HG03196 (cell line): ENCODE measurements around the gene BRD2.
A peak's percentile ranks its signal among the peaks of the same experiment; 100 is the strongest.

ENCODE experiments used
- ATAC-seq: cut with Tn5 transposase; IDR thresholded peaks from one replicate; pipeline ENCODE4 v1.9.1; 2021; ENCODE audit not compliant: unreplicated experiment

BRD2 gene

DNA sequence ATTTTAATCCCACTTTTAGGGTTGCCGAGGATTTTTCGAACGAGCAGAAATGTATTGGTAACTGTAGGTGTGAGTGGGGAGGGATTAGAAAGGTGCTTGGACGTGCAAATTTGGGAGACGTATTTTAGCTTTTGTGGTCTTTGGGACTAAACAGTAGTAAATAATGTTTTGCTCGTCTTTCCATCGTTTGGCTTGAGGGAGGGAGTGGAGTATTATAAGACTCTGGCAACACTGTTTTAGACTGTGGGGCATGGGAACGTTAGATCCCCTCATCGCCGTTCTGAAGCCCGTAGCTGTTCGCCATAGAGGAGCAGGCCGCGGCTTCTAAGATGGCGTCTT is 2.8 kb downstream of the BRD2 start:
- ATAC-seq: no peak

DNA sequence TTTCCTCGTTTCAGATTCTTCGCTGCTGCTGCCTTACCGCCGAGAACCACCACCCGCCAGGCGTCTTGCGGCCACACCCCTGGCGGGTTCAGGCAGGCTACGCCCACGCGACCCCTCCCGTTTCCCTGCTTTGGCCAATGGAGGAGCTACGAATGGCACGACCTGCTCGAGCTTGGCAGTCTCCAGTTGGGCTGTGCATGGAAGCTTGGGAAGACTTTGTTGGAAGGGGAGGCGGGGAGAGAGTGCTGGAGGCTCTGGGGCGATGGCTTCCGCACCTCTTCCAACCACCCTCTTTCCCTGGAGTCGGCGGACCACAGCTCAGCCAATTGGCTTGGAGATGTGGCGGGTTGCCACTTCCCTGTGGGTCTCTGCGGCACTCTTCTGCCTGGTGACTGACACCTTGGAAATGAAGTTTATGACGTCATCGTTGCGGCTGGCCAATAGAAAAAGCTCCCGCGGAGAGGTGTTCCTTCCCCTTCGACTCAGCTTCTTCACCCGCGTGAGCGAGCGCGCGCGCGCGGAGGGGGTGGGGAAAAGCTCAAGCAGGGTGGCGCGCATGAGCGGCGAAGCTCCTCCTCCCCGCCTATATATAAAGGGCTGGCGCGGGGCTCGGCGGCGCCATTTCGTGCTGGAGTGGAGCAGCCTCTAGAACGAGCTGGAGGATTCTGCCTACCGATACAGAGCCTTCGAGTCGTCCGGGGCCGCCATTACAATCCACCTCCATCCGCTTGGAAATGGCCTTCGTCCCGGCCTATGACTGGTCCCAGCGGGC is 3.4 kb downstream of the BRD2 start:
- peak; percentile 46 for ATAC-seq

- no peak for ATAC-seq
These were observed 4.2 kb downstream of the BRD2 start for GRCh38 chr6:32972353-32973143.

- ATAC-seq: no peak
These were observed 5.0 kb downstream of the BRD2 start for GRCh38 chr6:32973144-32974015.

DNA sequence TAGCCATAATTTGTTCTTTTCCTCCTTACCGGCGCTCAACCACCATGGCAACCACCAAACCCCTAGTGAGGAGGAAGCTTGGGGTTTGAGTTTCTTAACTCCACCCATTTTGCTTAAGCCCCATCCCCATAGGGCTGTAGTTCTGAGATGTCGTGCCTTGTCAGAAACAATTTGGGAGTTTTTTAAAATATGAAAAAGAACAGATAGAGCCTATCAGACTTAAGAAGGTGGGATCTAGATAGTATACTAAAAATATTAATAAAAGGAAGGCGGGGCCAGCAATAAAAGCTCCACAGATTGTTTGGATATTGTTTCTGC is 5.6 kb downstream of the BRD2 start:
- ATAC-seq: no peak

DNA sequence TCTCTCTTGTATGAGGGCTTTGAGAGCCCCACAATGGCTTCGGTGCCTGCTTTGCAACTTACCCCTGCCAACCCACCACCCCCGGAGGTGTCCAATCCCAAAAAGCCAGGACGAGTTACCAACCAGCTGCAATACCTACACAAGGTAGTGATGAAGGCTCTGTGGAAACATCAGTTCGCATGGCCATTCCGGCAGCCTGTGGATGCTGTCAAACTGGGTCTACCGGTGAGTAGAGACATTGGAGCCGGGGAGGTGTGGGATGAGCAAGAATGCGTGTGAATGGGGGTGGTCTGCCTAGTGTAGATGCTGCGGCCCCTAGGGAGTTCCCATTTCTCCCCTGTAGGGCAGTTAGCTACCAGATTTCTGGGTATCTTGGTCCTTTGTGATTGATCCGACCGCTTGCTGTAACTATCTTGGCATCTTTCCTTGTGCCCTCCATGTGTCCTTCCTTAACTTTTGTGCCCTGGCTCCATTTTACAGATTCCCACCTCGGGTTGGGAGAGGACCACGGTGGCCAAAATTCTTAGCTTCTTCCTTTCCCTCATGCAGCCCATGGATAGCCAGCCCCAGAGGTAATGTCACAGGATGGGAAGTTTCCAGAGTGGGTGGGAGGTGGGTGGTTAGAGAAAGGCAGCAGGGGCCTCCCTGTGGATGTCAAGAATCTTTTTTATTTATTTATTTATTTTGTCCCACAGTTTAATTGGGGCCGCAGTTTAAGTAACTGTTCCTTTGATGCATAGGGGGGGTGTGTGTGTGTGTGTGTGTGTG is 6.3 kb downstream of the BRD2 start:
- no peak for ATAC-seq

GRCh38 chr6:32975886-32976285 is 7.5 kb downstream of the BRD2 start:
- no peak for ATAC-seq

- no peak for ATAC-seq
These were observed 8.1 kb downstream of the BRD2 start for GRCh38 chr6:32976334-32977069.

DNA sequence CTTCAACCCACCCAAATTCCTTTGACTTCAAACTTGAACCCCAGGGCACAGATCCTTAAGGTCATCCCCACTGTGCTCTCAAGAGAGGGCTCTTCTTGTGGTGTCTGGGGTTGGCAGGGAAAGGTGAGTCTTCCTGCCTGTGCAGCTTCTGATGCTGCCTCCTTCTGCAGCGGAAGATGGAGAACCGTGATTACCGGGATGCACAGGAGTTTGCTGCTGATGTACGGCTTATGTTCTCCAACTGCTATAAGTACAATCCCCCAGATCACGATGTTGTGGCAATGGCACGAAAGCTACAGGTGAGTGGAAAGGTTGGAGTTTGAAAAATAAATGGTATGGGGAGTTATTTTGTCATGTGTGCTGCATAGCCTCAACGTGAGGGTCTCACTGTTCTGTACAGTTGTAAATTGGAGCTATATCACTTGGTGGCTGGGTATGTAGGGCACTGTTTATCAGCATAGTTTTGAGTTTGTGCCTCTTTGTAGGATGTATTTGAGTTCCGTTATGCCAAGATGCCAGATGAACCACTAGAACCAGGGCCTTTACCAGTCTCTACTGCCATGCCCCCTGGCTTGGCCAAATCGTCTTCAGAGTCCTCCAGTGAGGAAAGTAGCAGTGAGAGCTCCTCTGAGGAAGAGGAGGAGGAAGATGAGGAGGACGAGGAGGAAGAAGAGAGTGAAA is 9.0 kb downstream of the BRD2 start:
- no peak for ATAC-seq

DNA sequence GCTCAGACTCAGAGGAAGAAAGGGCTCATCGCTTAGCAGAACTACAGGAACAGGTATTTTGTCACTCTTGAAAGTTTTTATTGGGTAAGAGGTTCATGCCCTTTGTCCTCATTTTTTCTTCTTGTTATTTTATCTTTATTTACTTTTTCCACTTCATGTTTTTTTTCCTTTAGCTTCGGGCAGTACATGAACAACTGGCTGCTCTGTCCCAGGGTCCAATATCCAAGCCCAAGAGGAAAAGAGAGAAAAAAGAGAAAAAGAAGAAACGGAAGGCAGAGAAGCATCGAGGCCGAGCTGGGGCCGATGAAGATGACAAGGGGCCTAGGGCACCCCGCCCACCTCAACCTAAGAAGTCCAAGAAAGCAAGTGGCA is 9.5 kb downstream of the BRD2 start:
- no peak for ATAC-seq

DNA sequence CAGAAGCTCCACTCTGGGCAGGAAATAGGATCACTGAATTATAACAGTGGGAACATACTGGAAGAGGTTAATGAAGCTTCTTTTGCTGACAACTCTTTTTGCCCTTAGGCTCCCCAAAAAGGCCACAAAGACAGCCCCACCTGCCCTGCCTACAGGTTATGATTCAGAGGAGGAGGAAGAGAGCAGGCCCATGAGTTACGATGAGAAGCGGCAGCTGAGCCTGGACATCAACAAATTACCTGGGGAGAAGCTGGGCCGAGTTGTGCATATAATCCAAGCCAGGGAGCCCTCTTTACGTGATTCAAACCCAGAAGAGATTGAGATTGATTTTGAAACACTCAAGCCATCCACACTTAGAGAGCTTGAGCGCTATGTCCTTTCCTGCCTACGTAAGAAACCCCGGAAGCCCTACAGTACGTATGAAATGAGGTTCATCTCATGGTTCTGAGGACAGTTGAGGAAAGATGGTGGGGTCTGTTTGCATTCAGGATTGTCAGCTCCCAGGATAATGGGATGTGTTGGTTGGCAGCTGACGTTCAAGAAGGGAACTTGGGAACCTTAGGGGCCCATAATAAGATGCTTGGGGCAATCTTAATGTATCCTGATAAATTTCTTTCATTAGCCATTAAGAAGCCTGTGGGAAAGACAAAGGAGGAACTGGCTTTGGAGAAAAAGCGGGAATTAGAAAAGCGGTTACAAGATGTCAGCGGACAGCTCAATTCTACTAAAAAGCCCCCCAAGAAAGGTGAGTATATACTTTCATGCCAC is 11.5 kb downstream of the BRD2 start:
- ATAC-seq: no peak

GRCh38 chr6:32980488-32981038 is 12.2 kb downstream of the BRD2 start:
- no peak for ATAC-seq

- no peak for ATAC-seq
These were observed 13.8 kb downstream of the BRD2 start for GRCh38 chr6:32982084-32982701.

- ATAC-seq: no peak
These were observed 14.5 kb downstream of the BRD2 start for GRCh38 chr6:32982702-32983492.

DNA sequence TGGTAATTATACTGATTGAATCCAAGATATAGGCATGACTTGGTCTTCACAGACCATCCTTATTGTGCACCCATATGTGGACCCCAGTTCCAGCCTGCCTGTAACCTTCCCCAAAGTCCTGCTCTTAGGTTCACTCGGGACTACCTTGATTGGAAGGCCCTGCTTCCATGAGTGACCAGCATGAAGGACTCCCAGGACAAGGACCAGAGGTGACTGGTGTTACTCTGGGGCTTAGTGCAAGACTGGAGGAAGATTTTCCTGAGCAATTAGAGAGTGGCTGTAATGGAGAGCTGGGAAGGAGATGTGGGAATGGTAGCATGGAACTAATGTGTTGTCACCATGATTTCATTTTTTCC is 15.1 kb downstream of the BRD2 start:
- ATAC-seq: no peak

GRCh38 chr6:32983964-32984621 is 15.7 kb downstream of the BRD2 start:
- no peak for ATAC-seq
